Hematopoietic multipotent progenitor cell treated with erythropoietin and hydrocortisone succinate and interleukin-3 and kit ligand, for 4 days (in vitro differentiated cells): ENCODE data around the gene DPH1.

Experiments used
- DNase-seq: peaks from one replicate; pipeline ENCODE4 v3.0.0-alpha.2; 2015

Gene DPH1

DNA sequence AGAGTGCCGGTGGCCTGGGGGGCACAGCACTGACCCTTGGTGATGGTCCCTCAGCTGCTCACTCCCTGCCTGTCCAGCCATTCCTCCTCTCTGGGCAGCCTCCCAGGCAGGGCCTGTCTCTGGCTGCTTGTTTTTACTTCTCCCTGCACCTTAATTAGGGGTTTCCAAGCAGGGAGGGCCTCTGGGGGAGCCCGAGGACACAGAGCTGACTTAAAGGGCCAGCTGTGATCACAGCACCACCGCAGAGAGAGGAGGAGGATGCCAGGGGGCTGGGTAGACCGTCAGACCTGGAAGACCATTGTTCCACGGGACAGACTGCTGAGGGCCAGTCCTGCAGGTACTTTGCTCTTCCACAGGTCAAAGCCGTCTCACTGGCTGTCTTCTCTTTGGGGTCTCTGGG lies 1.2 kb upstream of the DPH1 start:
- DNase-seq = peak; percentile 51

DNA sequence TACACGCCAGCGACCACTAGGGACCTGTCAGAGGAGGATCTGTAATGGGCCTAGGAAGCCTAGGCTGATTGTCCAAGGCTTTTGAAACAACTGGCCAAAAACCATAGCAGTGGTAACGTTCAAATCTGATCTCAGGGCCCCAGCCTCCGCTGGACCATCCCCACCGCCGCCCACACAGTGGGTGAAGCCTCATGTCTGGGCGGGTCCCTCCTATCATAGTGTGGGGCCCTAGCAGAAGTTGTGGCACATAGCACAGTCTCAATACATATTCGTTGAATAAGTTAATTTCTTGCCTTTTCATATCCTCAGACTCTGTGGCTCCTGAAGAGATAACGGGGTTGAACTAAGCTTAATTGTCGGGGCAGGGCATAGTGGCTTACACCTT lies 818 bp downstream of the DPH1 start:
- no peak for DNase-seq

DNA sequence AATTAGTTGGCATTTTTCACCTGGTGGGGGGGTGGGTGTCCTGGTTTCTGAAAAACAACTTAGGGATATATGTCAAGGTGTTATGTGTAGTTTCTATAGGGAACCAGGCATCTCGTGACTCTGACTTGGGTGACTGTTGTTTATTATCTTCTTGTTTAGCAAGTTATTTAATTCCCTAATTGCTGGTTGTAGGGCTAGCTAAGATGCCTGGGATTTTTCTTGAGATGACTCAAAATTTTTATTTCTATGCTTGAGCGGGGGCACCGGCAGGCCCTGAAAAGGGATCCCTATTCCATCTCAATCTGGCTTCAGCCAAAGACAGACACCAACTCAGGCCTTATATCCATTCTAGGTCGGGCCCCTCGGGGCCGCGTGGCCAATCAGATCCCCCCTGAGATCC lies 3.2 kb downstream of the DPH1 start:
- DNase-seq = no peak

DNA sequence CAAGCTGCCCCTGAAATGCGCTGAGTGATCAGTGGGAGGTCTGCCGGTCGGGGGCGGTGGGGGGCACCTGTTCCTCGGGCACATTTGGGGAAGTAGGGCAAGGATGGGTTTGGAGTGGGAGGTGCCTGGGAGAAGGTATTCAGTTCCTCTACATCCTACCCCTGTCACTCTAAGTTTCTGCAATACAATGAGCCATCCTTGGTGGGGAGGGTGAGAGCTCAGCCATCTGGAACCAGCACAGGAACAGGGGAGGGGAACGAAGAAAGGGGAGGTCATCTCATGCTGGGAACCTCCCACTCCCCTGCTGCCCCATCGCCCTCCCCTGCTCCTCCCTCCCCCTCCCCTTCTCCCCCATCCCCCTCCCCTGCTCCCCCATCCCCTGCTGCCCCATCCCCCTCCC lies 4.2 kb downstream of the DPH1 start:
- DNase-seq = no peak

DNA sequence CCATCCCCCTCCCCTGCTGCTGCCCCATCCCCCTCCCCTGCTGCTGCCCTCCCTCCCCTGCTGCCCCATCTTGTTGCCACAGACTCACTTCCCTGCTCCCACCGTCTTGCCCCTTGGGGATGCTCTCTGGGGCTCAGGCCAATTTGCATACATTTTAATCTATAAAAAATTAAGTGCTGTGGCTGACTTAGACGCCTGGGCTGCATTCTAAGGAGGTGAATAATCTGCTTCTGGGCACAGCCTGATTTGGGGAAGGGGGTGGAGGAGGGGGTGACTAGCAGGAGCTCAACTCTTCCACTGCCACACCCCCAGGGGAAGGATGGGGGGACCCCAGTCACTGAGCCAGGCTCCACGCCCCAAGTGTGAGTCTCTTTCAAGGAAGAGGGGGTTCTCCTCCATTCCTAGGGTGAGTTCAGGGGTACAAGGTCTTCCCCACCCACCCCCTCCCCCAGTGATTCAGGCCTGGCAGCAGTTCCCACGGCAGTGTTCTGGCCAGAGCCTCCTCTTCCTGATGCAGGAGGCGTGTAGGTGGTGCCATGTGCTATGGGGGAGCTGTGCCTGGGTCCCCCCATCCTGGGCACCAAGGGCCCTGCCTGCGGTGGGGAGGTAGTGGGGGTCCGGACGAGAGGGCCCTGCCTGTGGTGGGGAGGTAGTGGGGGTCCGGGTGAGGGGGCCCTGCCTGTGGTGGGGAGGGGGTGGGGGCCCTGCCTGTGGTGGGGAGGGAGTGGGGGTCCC lies 5.0 kb downstream of the DPH1 start:
- DNase-seq = no peak

DNA sequence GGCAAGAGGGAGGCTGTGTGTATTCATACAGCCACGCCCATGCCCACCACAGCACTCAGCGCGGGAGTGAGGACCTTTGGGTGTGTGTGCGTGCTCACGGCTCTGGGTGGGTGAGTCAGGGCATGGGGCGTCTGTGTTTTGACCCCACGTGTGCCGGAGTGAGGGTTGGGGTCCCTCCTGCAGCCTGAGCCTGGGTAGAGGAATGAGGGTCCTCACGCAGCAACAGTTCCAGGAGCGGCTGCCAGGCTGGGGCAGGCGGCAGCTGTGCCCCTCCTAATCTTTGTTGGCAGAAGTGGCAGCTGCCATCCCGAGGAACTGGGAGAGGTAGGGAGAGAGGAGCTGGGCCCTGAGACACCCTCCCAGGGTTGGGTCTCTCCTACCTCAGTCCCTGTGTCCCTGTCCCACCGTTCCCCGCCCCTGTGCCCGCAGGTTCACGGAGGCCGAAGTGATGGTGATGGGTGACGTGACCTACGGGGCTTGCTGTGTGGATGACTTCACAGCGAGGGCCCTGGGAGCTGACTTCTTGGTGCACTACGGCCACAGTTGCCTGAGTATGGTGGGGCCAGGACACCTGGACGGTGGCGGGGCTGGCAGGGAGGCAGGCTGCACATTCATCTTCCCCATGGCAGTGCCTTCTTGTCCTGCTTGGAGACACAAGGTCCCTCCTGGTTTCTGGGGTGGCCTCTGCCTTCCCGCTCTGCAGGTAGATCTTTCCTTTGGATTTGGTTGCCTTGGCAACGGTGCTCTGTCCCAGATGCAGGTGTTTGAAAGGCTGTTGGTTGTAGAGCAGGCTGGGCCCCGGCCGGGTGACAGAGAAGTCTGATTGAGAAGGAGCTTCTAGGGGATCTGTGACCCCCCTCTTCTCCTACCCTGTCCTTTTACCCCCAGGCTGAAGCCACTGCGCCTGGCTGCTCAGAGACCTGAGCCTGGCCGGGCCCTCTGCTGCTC lies 5.9 kb downstream of the DPH1 start:
- DNase-seq = no peak

DNA sequence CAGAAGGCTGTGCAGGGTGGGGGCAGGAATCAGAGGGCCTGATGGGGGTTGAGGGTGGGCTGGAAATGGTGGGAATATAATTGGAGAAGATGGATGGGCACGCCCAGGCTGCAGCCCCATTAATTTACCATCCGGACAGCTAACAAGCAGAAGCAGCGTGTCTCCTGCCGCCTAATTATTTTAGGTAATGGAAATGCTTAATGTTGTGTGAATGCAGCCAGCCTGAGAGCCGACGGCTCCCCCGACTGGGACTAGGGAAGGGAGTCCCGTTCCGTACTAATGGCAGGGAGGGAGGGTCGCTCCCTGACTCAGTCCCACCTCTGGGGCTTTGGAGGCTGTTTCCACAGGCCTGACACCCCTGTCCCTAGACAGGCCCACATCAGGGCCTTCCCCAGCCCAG lies 7.2 kb downstream of the DPH1 start:
- DNase-seq = no peak

DNA sequence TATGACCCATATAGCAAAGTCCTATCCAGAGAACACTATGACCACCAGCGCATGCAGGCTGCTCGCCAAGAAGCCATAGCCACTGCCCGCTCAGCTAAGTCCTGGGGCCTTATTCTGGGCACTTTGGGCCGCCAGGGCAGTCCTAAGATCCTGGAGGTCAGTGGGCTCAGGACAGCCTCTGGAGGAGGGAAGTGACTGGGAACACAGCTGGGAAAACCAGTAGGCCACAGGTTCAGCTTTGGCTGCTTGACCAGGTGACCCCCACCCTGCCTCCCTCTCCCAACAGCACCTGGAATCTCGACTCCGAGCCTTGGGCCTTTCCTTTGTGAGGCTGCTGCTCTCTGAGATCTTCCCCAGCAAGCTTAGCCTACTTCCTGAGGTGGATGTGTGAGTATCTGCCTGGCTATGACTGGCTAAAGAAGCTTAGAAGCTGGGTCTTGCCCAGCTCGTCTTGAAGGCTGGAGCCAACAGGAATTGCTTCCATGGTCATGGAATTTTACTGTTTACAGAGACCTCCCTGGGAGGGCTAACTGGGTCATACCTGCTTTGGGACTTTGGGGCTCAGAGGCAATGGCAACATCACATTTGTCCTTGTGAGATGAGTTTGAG lies 10.4 kb downstream of the DPH1 start:
- DNase-seq = no peak

DNA sequence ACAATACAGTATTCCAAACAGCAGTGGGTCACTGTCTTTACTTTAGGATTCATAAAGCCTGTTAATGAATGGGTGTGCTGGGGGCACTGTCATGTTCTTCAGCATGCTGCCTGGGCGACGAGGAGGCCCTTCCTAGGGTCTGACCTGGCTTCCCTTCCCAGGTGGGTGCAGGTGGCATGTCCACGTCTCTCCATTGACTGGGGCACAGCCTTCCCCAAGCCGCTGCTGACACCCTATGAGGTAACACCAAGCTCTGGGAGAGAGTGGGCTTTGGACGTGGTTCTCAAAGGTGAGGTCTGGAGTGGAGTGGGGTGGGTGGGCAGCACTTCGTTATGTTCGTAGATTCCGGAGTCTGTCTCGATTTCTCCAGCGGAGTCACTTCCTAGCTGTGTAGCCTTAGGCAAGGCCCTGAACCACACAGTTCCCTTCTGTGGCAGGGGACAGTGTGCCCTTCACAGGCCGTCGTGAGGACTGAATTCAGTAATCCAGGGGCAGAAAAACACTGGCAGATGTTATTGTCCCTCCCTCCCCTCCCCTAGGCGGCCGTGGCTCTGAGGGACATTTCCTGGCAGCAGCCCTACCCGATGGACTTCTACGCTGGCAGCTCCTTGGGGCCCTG lies 11.1 kb downstream of the DPH1 start:
- DNase-seq = no peak

DNA sequence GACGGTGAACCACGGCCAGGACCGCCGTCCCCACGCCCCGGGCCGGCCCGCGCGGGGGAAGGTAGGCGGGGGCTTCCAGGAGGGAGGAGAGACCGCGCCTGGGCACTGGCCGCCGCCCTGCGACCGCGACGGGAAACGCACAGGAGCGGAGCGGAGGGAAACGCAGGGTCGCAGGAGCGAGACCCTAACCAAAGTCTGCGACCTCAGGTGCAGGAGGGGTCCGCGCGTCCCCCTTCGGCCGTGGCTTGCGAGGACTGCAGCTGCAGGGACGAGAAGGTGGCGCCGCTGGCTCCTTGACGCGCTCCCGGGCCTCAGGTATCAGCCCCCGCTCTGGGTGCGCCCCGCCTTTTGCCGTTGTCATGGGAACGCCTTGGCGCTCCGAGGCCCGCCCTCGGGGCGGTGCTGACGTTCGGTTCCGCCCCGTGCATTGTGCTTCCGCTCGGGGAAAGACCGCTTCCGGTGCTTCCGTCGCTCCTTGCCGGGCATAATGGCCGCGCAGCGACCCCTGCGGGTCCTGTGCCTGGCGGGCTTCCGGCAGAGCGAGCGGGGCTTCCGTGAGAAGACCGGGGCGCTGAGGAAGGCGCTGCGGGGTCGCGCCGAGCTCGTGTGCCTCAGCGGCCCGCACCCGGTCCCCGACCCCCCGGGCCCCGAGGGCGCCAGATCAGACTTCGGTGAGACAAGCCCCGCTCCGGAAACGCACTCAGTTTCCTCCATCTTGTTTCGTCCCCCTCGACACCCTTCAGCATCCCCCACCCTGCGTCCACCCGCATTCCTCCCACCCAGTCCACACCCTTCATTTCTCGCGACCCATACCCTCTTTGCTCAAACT lies 11.8 kb downstream of the DPH1 start, which contains the start of gene OVCA2:
Gene OVCA2 (plus strand): TSS at position 462 of the 829 bp plus-strand sequence. CDS start 26 bp downstream, at position 488.
- peak; percentile 98 for DNase-seq

DNA sequence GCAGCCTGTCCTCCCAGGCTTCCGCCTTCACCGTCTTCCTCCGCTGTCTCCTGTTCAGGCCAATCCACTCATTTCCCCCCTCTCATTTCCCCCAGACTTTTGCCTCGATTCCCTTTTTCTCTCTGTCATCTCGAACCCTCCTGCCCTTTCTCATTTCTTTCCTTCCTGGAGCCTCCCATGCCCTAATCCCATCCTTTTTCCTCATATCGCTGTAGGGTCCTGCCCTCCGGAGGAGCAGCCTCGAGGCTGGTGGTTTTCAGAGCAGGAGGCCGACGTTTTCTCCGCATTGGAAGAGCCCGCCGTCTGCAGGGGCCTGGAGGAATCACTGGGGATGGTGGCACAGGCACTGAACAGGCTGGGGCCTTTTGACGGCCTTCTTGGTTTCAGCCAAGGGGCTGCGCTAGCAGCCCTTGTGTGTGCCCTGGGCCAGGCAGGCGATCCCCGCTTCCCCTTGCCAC lies 12.5 kb downstream of the DPH1 start:
- DNase-seq = peak; percentile 70

DNA sequence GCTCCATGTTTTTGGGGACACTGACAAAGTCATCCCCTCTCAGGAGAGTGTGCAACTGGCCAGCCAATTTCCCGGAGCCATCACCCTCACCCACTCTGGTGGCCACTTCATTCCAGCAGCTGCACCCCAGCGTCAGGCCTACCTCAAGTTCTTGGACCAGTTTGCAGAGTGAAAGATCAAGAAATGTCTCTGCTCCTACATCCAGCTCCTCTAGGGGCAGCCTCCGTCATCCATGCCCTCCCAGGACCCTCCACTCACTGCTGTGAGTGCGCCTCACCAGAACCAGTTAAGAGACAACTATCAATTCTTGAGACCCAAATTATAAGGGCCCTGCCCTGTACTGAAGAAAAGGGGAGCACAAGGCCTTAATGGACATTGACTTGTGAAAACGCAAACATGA lies 13.0 kb downstream of the DPH1 start:
- DNase-seq = no peak

DNA sequence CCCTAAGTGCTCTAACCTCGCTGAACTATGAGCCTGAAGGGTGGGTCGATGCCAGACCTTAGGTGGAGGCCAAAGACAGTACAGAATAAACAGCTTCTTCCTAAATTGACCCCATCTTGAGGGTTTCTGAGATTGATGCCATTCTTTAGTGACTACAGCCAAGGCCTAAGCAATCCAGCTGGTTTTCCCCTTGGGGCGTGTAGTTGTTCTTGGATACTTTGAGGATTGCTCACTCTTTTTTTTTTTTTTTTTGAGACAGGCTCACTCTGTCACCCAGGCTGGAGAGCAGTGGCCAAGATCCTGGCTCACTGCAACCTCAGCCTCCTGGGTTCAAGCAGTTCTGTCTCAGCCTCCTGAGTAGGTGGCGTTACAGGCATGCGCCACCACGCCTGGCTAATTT lies 13.8 kb downstream of the DPH1 start:
- DNase-seq = no peak

DNA sequence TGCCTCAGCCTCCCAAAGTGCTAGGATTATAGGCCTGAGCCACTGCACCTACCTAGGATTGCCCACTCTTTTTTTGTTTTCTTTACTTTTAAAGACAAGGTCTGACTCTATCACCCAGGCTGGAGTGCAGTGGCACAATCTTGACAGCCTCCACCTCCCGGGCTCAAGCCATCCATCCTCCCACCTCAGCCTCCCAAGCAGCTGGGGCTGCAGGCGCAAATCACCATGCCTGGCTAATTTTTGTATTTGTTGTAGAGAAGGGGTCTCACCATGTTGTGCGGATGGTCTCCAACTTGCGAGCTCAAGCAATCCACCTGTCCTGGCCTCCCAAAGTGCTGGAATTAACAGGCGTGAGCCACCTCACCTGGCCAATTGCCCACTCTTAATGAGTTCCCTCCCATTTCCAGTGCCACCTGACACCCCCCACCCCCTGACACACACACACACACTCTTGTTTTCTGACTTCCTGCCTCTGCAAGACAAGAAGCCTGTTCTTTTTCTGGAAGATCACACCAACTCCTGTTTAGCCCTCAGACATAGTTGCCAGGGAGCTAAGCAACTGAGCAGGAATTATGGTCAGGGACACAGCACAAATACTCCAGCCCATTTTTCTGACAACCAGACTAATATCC lies 14.4 kb downstream of the DPH1 start:
- DNase-seq = no peak

DNA sequence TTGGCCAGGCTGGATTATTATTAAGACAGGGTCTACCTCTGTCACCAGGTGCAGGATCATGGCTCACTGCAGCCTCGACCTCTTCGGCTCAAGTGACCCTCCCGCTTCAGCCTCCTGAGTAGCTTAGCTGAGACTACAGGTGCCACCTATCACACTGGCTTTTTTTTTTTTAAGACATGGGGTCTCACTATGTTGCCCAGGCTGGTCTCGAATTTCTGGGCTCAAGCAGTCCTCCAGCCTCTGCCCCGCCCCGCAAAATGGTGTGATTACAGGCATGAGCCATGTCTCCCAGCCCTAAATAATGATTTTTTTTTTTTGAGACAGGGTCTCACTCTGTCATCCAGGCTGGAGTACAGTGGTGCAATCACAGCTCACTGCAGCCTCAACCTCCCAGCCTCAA lies 17.6 kb downstream of the DPH1 start:
- DNase-seq = no peak

DNA sequence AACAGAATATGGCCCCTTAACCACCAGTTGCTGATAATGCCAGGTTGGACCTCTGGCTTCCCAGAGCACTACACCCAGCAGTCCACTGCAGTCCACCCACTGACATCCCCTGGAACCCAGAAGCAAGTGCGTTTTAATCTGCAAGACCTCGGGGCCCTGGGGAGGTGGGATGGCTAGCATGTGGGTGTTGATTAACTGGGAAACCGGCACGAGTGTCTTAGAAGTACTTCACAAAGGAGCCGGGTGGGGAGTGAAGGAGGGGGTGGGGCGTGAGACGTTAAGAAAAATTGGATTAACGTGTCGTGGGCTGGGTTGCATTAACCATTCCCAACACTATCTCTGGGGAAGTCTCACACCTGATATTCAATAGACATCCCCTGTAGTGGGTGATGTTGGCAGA lies 18.9 kb downstream of the DPH1 start:
- DNase-seq = no peak

DNA sequence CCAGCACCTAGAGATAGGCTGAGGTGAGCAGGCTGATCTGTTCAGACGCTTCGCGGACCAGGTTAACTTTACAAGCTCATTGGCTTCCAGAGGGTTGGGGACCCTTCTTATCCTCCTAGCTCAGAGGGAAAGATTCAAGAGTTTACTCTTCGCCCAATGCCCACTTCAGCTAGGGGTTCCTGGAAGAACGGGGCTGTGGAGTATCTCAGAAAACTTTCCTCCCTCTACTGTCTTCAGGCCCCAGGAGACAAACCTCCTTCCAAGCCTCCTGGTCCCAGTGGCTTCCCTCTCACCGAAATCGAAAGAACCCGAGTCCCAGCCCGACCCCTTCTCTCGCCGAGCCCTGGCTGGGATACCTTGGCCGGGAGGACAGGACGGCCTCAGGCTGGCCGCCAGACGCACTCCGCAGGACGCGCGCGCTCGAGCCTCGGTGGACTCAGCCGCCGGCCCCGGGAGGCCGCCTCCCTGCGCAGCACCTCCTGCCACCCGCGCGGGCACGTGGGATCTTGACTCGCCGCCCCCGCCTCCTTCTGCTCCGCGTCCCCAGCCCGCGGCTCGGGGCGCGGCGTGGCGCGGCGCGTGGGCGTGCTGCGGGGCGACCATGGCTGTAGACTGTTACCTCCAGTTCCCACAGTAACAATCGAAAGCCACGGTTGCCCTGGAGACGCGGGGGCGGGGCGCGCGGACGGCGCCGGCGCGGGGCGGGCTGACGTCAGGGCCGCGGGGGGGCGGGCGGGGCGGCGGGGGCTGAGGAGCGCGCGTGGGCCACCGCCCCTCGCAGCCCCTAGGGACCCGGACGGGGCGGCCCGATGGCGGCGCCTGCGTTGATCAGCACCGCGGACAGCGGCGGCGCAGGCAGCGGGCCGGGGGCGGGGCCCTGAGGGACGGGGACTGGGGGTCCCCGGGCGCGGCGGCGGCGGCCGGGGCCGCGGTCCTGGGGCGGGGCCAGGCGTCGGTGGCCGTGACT lies 19.7 kb downstream of the DPH1 start:
- peak; percentile 87 for DNase-seq

DNA sequence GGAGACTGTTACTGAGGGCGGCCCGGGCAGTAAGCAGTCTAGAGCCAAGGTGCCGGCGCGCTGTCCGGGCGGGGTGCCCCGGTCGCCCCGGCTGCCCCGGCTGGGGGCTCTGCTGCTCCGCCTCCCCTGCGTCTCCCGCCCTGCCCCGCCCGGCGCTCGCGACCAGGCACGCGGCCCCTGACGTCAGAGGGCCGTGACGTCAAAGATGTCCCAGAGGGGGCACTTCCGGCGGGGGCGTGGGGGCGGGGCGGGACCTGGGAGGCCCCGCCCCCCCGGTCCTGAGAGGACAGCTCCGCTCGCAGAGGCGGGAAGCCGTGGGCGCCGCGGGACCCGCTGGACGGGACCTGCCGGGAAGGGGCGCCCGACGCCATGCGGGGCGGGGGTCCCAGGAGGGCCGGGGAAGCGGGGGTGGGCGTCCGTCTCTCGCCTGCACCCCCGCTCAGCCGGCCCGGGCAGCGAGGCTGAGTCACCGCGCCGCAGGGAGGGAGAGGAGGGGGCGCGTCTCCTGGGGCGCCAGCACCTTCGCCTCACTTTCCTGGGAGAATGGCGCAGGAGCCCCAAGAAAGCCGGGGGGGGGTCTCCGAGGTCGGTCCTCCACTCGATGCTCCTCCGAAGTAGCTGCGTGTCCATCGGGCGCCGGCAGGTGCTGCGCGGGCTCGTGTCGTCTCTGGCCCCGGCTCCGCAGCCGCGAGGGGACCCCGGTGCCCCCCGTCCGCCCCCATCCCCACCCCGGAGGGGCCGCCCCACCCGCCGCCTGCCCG lies 20.5 kb downstream of the DPH1 start:
- DNase-seq = peak; percentile 75

DNA sequence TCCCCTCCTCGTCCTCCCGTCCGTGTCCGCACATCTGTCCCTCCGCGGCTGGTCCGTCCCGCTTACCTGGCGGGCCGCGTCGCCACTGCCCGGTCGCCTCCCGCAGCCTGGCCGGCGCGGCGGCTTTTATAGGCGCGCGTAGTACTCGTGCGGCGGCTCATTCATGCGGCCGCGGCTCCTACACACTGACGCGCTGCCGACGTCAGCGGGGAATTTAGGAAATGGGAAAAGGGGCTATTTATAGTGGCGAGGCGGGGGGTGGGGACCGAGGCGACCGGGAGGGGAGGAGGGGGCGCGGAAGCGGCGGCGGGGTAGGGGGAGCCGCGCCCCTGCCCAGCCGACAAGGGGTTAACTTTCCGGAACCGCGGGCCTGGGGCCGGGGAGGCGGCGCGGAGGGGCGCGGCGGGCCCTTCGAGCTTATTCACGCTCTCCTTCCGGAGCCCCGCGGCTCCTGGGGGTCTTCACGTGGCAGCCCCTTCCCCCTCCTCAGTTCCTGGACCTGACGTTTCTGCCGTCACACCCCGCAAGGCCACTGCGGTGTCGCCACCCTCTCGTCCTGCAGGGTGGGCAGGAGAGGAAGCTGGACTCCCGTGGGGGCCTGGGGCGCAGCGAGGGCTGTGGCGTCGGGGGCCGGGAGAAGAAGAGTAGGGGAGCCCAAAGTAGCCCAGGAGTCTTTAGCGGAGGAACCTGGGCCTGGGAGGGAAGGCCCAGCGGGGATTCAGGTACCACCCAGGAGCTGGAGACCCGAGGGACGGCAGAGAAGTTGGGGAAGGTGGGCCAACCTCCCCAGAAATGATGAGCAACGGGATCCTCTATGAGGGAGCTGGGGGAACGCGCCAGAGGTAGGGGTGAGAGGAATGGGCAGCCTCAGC lies 21.3 kb downstream of the DPH1 start:
- DNase-seq = peak; percentile 40
